Esophagus squamous epithelium (tissue), 4 donors: ENCODE measurements around the gene PROCA1.

Experiments
- POLR2A ChIP-seq, 4 donors: fragments of 450-650 bp; IDR thresholded peaks; one replicate each; pipeline ENCODE4 v1.6.1; 2017; ENCODE audit warnings: antibody characterized with exemption in 4 of 4, mild to moderate bottlenecking in 4 of 4, moderate library complexity in 3 of 4
- TF ChIP-seq, protein P1 (sequence below), 6 experiments: fragments of 450-650 bp in 4 of 6; fragments of 200-600 bp in 2 of 6; sonication (generic) in 2 of 6; IDR thresholded peaks; one replicate each; pipeline ENCODE4 v1.5.1; 2016 to 2019; ENCODE audit warnings: antibody characterized with exemption in 6 of 6, mild to moderate bottlenecking in 4 of 6, moderate library complexity in 4 of 6

GRCh38 chr17:28748852-28749515, 37.3 kb upstream of the PROCA1 start:
- TF ChIP-seq POLR2A (IDR thresholded peaks at IDR 0.05): no peak
- TF ChIP-seq, protein P1, sequence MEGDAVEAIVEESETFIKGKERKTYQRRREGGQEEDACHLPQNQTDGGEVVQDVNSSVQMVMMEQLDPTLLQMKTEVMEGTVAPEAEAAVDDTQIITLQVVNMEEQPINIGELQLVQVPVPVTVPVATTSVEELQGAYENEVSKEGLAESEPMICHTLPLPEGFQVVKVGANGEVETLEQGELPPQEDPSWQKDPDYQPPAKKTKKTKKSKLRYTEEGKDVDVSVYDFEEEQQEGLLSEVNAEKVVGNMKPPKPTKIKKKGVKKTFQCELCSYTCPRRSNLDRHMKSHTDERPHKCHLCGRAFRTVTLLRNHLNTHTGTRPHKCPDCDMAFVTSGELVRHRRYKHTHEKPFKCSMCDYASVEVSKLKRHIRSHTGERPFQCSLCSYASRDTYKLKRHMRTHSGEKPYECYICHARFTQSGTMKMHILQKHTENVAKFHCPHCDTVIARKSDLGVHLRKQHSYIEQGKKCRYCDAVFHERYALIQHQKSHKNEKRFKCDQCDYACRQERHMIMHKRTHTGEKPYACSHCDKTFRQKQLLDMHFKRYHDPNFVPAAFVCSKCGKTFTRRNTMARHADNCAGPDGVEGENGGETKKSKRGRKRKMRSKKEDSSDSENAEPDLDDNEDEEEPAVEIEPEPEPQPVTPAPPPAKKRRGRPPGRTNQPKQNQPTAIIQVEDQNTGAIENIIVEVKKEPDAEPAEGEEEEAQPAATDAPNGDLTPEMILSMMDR (IDR thresholded peaks at IDR 0.05): no peak
